Measurements from ENCODE around the gene JAKMIP3.

- TF ChIP-seq EZH2 (IDR thresholded peaks at IDR 0.05; ENCODE audit: insufficient read depth, poor library complexity, severe bottlenecking): no peak
- TF ChIP-seq EZH2phosphoT487 (IDR thresholded peaks at IDR 0.05; ENCODE audit: insufficient read depth, low read depth): no peak
Observed at GRCh38 chr10:132021504-132022143, 44.1 kb upstream of the JAKMIP3 start.
